HG03175 (cell line): Measurements from ENCODE around the gene SMG1.

Experiments used
- ATAC-seq: cut with Tn5 transposase; IDR thresholded peaks from one replicate; pipeline ENCODE4 v1.9.1; 2021; ENCODE audit warnings: mild to moderate bottlenecking, moderate library complexity; ENCODE audit not compliant: unreplicated experiment

SMG1 gene

GRCh38 chr16:18855196-18855595, 71.0 kb downstream of the SMG1 start:
- ATAC-seq, result no peak

- no peak for ATAC-seq
These were observed 72.5 kb downstream of the SMG1 start for GRCh38 chr16:18853694-18854093.

- no peak for ATAC-seq
These were observed 73.6 kb downstream of the SMG1 start for GRCh38 chr16:18852647-18853046.

- no peak for ATAC-seq
These were observed 79.8 kb downstream of the SMG1 start for GRCh38 chr16:18846416-18846815.

GRCh38 chr16:18842565-18842964, 83.6 kb downstream of the SMG1 start:
- no peak for ATAC-seq

- ATAC-seq, result no peak
These were observed 84.2 kb downstream of the SMG1 start for GRCh38 chr16:18841833-18842525.

GRCh38 chr16:18839555-18839954, 86.7 kb downstream of the SMG1 start:
- ATAC-seq, result no peak

GRCh38 chr16:18836702-18837101, 89.5 kb downstream of the SMG1 start:
- ATAC-seq, result no peak

- no peak for ATAC-seq
These were observed 91.3 kb downstream of the SMG1 start for GRCh38 chr16:18834864-18835263.

- no peak for ATAC-seq
These were observed 92.3 kb downstream of the SMG1 start for GRCh38 chr16:18833707-18834505.

- ATAC-seq, result no peak
These were observed 93.6 kb downstream of the SMG1 start for GRCh38 chr16:18832613-18833012.

GRCh38 chr16:18832006-18832405, 94.2 kb downstream of the SMG1 start:
- ATAC-seq, result no peak

- ATAC-seq, result no peak
These were observed 97.0 kb downstream of the SMG1 start for GRCh38 chr16:18829251-18829650.

GRCh38 chr16:18827890-18828289, 98.3 kb downstream of the SMG1 start:
- ATAC-seq, result no peak

GRCh38 chr16:18816286-18816685, 109.9 kb downstream of the SMG1 start:
- ATAC-seq, result no peak

GRCh38 chr16:18811925-18812324, 114.3 kb downstream of the SMG1 start:
- ATAC-seq, result no peak

- no peak for ATAC-seq
These were observed 117.0 kb downstream of the SMG1 start for GRCh38 chr16:18809165-18809564.

GRCh38 chr16:18805257-18805773, 120.9 kb downstream of the SMG1 start:
- no peak for ATAC-seq

GRCh38 chr16:18804540-18804939, 121.7 kb downstream of the SMG1 start:
- no peak for ATAC-seq

- no peak for ATAC-seq
These were observed 122.4 kb downstream of the SMG1 start for GRCh38 chr16:18803569-18804462.

- no peak for ATAC-seq
These were observed 123.4 kb downstream of the SMG1 start for GRCh38 chr16:18802767-18803343.
